GM18868 (cell line): ENCODE data around the gene LRRC37A.
"Not testable (repeated sequence)": the region's sequence is repeated elsewhere in the genome, so short reads cannot be mapped to it uniquely, and the experiment has no call there.

Source experiments
- ATAC-seq: cut with Tn5 transposase; IDR thresholded peaks from one replicate; pipeline ENCODE4 v1.9.1; 2021; ENCODE audit warnings: mild to moderate bottlenecking, moderate library complexity; ENCODE audit not compliant: unreplicated experiment

The LRRC37A gene

GRCh38 chr17:46294831-46295230 is at the start of gene LRRC37A:
Gene LRRC37A (plus strand): TSS chr17:46295131. CDS start chr17:46295134, 3 bp downstream.
- not testable (repeated sequence) for ATAC-seq

DNA sequence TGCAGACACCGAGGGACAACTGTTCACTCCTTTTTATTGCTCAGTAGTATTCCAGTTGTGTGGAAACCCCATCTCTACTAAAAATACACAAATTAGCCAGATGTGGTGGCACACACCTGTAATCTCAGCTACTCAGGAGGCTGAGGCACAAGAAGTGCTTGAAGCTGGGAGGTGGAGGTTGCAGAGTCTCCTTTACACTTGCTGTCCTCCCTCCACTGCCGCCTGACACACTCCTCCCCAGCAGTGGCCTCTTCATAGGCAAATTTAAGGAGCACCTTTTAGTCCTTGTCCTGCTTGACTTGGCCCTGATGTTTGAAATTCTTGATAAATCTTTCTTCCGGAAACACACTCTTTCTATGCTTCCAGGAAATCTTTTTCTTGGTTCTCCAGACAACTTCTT is 45.8 kb upstream of the LRRC37A start:
- not testable (repeated sequence) for ATAC-seq

GRCh38 chr17:46252804-46253203 is 42.1 kb upstream of the LRRC37A start:
- ATAC-seq = not testable (repeated sequence)

DNA sequence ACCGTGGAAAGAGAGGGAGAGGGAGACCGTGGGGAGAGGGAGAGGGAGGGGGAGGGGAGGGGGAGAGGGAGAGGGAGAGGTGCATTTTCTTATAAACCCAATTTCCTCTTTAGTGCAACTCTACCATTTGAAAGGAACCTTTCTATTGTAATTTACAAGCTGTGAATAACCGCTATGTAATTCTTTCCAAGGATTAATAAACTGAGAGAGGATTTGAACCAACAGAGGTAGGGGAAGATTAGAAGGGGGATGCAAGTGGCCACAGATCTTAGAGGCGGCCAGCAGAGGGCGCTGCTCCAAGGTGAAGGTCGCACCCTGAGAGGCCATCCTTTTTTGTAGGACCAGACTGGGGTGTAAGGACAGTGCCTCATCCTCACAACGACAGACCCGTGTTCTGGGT is 41.2 kb upstream of the LRRC37A start:
- not testable (repeated sequence) for ATAC-seq

DNA sequence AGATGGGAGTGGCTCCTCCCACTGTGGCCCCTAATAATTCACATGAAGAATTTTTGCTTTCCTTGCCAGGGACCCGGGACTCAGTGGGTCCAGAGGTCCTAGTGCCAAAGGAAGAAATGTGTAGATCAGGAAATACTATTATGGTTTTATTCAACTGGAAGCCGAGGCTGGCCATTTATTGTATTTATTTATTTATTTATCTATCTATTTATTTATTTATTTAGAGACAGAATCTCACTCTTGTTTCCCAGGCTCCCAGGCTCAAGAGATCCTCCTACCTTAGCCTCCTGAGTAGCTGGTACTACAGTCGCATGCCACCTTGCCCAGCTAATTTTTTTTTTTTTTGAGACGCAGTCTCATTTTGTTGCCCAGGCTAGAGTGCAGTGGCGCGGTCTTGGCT is 40.7 kb upstream of the LRRC37A start:
- not testable (repeated sequence) for ATAC-seq

GRCh38 chr17:46256369-46256768 is 38.6 kb upstream of the LRRC37A start:
- ATAC-seq = not testable (repeated sequence)

DNA sequence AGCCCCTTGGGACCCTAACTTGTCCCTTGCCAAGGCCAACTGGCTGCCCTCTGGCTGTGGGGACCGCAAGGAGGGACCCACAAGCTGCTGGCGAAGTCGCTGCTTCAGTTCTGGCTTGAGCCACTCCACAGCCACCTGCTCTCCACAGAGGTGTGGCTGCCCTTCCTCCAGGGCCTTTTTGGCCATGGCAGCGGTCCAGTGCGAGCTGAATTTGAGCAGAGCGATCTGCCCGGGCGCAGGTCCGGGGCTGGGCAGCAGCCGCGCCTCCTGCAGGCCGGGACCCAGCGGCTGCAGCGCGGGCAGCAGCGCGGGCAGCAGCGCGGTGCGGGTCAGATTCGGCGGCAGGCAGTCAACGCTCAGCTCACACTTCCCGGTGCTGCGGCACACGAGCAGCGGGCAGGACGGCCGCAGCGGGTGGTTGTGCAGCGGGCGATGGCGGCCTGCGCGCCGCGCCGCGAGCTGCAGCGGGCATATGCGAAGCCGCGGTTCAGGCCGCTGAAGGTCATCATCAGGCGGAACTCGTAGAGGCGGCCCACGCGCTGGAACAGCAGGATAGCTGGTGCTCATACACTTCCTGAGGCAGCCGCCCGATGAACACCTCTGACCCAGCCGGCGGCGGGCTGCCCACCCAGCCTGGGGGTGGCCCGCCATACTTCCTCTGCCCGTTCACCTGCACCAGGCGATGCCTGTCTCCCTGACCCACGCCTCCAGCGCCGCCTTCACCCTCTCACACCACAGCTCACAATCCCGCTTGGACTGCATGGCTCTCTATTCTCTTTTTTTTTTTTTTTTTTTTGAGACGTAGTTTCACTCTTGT is 34.9 kb upstream of the LRRC37A start:
- not testable (repeated sequence) for ATAC-seq

GRCh38 chr17:46262271-46262670 is 32.7 kb upstream of the LRRC37A start:
- no peak for ATAC-seq

- ATAC-seq = no peak
Observed at GRCh38 chr17:46264456-46265198, 30.3 kb upstream of the LRRC37A start.

DNA sequence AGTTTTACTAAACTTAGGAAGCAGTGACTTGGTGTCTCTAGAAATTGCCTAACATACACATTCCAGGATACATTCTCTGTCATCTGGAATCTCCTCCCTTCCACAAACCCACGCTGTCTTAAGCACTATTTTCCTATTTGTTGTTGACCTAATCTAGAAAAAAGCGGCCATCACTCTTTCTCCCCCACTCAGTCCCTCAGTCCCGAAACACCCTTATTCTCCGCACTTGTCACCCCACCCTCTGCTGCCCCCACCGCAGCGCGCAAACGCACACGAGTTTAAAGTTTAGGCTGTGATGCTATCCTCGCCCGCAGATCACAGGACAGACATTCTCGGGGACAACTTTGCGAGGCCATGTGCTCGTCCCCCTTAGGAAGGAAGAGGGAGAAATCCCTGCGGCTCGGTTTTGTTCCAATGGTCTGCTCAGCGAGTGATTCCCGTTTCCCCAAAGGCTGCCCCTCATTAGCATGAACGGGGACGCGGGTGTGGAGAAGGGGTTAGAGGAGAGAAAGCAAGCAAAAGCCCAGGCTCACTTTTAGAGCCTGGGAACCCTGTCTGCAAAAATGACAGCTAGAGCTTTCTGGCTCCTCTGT is 28.8 kb upstream of the LRRC37A start:
- ATAC-seq = peak; percentile 17

GRCh38 chr17:46266656-46267544 is 28.0 kb upstream of the LRRC37A start:
- peak; percentile 83 for ATAC-seq

GRCh38 chr17:46270032-46270431 is 24.9 kb upstream of the LRRC37A start:
- no peak for ATAC-seq

GRCh38 chr17:46273541-46274236 is 21.2 kb upstream of the LRRC37A start:
- ATAC-seq = no peak

- ATAC-seq = no peak
Observed at GRCh38 chr17:46274238-46274637, 20.7 kb upstream of the LRRC37A start.

DNA sequence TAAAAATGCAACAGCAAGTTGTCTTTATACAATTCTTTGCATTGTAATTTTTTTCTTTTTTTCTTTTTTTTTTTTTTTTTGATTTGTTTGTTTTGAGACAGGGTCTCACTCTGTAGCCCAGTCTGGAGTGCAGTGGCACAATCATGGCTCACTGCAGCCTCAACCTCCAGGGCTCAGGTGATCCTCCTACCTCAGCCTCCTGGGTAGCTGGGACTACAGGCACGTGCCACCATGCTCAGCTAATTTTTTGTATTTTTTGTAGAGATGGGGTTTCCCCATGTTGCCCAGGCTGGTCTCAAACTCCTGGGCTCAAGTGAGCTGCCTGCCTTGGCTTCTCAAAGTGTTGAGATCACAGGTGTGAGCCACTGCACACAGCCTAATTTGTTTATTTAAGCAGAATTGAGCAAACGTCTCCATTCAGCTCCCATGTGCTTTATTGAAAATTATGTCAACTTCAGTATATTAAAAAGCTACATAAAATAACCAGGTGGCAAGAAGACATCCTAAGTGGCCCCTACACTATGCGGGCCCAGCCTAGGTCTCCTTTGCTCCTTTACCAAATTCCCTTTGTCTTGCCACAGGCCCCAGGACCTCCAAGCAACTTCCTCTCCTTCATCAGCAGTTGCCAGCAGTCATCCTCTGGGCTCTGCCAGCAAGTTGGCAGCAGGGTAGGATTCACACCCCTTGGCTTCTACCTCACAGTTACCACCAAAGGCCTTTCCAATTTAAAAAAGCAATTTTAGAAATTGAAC is 18.0 kb upstream of the LRRC37A start:
- ATAC-seq = not testable (repeated sequence)

DNA sequence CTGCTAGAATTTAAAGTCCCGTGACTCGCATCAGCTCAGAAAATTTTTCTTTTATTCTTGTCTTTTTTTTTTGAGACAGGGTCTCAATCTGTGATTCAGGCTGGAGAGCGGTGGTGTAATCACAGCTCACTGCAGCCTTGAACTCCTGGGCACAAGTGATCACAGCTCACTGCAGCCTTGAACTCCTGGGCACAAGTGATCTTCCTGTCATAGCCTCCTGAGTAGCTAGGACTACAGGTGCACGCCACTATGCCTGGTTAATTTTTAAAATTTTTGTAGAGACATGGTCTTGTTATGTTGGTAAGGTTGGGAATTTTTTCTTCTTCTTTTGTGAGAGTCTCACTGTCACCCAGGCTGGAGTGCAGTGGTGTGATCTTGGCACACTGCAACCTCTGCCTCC is 13.6 kb upstream of the LRRC37A start:
- ATAC-seq = not testable (repeated sequence)

DNA sequence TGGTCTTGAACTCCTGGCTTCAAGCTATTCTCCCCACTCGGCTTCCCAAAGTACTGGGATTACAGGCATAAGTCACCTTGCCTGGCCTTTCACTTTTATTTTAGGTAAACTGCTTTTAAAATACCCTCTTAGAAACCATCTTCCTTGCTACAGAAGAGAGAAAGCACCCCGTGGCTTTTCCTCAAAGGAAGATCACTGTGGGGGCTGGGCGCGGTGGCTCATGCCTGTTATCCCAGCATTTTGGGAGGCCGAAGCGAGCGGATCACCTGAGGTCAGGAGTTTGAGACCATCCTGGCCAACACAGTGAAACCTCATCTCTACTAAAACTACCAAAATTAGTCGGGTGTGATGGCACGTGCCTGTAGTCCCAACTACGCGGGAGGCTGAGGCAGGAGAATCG is 12.3 kb upstream of the LRRC37A start:
- not testable (repeated sequence) for ATAC-seq

DNA sequence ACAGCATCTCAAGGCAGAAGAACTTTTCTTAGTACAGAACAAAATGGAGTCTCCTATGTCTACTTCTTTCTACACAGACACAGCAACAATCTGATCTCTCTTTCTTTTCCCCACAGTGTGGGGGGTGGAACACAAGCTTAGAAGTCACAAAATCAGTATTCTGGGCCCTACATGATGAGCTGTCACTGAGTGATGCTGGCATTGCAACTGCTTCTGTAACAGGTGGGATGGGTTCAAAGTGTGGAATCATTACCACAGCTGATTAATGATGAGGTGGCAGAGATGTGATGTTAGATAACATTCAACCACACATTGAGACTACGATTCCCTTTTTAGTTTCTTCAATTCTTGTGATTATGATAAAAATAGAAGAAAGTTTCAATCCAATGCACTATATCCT is 10.5 kb upstream of the LRRC37A start:
- ATAC-seq = not testable (repeated sequence)

DNA sequence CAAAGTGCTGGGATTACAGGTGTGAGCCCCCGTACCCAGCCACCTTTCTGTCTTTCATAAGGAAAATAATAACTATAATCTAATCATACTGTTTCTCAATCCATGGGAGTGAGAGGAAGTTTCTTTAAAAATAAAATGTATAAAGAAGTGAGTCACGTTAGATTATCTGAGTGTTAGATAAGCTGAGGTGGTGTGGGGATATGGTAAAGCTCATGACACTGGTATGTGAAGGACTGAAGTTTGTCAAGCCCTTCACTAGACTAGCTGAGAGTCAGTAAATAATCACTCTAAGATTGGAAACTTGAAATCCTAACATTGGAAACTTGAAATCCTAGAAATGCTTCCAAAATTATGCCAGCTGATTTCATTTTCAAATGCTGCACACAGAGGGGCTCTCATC is 9.4 kb upstream of the LRRC37A start:
- ATAC-seq = not testable (repeated sequence)
